ENCODE results near the gene TSHB. TPM values are rescaled to one million over a fixed set of nuclear protein-coding genes. Genes with fewer than 3 reads are reported as not detected.

Gene TSHB
- not detected in 2 replicates for total RNA-seq

GRCh38 chr1:115029526-115029925, at the start of gene TSHB:
TSHB (plus strand) TSS chr1:115029826; CDS start chr1:115033363, 3,537 bp downstream.

Other genes starting within 250 kb of the TSHB start
- 40.2 and 62.7 TPM in 2 replicates for gene SIKE1, start 249.1 kb upstream of the TSHB start, total RNA-seq
- not detected in 2 replicates for gene SYCP1, start 175.0 kb upstream of the TSHB start, total RNA-seq
- gene TSPAN2, start 59.7 kb downstream of the TSHB start, total RNA-seq = 0.81 and 8.1 TPM in 2 replicates